HG03103 (cell line): Measurements from ENCODE around the gene SP3.
A peak's percentile ranks its signal among the peaks of the same experiment; 100 is the strongest.

Source experiments
- ATAC-seq: cut with Tn5 transposase; IDR thresholded peaks from one replicate; pipeline ENCODE4 v1.9.1; 2021; ENCODE audit warnings: low read depth; ENCODE audit not compliant: unreplicated experiment

SP3 gene

DNA sequence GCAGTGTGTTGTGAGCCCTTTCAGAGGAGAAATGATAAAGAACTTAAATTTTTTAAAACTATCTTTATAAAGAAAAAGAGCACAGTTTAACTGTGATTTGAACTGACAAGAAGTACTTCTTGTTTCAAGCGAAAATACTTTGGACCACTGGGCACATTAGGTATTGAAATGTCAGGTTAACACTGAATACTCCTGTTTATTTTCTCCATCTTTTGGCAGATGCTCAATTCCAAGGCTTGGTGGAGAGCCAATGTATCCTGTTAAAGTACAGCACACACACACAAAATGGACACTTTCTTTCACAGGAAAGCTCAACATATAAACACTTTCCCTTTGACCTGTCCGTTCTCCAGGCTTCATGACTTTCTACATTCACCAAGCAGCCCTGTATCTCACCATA lies 32.6 kb upstream of the SP3 start:
- ATAC-seq = no peak

DNA sequence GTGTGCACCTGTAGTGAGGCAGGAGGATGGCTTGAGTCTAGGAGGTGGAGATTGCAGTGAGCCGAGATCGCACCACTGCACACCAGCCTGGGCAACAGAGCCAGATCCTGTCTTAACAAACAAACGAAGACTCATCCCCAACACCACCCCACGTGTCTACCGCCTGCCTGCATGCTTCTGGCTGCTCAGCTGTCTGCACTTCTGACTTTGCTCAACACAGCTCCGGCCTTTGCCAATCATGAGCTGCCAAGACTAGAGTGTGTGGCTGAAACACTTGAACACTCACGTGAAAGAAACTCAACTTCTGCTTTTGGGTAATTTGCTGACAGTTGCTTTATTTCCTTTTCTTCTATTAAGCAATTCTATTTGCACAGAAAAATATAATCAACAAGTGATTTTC lies 32.1 kb upstream of the SP3 start:
- ATAC-seq = peak; percentile 78

DNA sequence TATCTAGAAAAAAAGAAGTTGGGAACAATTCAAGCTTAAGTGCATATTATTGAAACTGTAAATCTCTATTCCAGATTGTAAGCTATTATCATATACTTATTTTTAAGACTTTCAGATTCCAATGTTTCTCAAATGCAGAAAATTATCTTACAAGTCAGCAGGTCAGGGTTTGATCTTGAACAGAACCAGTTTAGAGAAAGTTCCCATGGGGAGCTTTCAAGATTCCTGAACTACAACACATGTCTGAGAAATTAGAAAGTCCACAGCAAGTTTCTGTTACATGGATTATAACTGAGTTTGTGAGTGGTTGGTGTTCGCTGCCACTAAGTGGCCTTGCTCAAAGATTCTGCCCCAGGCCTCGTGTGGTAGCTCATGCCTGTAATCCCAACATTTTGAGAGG lies 31.6 kb upstream of the SP3 start:
- ATAC-seq = no peak

DNA sequence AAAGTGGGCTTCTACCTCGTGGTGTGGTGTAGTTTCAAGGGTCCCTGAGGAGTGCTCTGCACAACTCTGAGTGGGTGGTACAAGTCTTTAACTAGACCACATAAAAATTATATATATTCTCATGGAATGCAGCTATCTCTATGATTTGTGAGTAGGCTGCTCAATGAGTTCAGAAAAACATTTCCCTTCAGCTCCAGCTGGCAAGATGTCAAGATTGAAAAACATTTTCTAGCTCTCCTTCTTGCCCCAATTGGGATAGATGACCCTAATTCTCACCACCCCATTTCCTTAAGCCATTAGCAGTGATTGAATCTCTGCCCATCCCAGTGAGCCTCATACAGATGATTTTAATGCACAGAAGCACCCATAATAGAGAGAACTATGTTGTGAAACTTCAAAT lies 28.3 kb upstream of the SP3 start:
- no peak for ATAC-seq

DNA sequence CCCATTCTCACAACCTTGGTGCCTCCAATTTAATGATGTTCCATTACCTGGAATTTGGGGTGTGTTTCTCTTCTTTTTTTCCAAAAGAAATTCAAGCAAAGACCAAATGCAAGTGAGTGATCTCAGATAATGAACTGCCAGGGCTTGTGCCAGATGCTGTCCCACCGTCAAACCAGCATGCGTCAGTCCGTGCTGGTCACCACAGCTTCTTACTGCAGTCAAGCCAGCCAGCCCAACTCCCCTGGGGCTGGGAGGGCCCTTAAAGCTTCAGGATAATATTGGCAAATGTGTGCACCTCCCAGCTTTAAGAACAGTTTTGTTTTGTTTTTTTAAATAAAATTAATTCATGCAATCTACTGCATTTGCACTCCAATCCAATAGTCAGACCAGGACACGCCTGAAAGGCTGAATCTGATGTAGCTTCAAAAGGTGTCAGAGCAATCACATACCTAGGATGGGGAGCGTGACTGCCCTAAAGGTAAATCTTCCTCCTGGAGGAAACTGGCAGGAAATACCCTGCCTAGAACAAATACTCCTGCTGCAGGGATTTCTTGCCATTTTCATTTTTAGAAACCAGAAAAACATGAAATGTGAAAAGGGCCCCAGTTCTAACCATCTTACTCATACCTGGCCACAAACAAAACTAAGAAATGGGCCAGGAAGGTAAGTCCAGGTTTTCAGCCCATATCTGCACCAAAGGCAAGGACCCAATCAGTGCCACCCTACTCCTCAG lies 26.8 kb upstream of the SP3 start:
- ATAC-seq = no peak

DNA sequence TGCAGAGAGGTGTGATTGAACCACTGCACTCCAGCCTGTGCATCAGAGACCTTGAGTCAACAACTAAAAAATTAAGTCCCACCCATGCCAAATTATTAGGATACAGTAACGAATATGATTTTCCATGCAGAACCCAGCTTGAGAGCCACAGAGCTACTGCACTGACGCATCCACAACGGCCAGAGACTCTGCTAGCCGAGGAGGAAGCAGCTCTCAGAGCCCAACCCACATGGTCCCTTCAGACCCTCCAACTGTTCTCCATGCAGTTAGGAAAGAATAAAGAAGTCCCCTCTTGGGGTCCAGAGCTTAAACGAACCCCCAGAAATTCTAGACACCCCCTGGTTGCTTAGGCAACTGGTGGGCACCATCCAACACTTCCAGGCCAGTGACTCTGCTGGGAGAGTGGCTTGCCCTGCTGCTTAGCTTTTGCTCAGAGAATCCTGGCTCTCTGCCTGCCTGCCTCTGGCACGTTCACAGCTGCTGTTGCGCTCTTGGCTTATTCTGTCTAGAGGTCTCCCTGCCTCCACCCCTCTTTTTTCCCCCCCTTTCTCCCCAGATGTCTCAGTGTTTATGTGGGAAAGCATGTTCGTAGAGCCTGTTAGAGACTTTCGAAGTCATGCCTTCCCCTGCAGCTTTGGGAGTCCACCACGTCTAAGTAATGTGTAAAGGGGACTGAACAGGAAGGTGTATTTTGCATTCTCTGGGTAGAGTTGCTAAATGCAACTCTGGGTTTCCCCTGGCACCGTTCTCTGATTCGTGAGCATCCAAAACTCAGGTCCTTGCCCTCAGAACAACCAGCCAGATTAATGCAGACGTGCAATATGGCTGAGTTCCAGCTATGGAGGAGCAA lies 26.0 kb upstream of the SP3 start:
- ATAC-seq = no peak

DNA sequence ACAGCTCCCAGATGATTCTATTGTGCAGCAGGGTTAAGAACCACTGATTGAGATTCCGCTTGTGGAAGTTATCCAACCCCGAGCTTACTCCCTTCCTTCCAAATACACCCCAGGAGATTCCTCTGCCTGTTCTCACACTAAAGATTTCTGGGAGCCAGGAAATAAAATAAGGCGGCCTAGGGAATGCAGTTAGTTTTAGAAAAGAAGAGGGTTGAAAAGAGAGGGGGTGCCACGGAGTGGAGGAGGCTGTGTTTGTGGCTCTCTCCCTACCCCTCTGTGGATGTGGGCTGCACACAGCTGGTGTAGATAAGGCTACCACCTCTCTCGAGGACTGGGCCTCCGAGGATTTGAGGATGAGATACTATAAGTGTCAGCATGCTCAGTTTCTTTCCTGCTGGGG lies 25.1 kb upstream of the SP3 start:
- ATAC-seq = no peak

DNA sequence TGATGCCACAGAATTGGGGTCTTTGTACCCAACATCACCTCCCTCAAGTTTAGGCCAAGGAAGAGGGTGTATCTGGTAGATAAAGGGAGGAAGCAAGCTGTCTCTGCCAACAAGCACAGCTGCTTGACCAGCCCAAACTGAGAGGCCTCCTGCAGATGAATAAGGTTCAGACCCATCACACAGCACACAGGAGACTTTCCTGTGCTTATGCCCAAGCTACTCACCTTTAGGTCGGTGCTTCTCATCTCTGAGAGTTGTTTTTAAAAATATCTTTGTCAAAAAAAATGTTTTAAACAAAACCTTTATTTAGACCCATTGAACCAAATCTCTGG lies 24.7 kb upstream of the SP3 start:
- ATAC-seq = no peak

DNA sequence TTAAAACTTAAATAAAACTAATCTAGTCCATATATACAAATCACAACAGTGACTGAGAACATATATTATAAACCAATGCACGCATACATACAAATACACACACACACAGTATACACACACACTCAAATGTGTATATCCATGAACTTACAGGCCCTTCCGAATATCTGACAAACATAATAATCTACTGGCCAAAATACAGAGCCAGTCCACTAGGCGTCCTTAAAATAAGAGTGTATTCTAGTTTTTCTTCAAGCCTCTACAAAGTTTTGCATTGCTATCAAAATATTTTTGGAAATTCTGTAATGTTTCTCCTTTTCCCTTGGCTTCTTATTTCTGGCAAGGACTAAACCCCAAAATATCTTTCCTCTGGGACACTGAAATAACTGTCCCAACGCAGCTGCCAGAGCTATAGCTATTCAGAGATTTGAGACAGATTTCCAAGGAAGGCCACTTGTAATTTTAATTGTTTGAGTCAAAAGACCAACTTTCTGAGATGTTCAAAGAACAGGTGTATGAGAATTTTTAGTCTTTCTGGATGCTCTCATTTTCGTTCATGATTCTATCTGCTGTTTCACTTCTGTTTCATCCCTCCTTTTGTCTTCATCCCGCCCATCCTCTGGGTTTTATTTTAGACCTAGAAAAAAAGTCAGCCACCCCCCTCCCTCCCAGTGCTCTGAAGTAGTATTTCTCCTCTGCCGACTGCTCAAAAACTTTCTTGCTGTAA lies 24.1 kb upstream of the SP3 start:
- ATAC-seq = no peak

DNA sequence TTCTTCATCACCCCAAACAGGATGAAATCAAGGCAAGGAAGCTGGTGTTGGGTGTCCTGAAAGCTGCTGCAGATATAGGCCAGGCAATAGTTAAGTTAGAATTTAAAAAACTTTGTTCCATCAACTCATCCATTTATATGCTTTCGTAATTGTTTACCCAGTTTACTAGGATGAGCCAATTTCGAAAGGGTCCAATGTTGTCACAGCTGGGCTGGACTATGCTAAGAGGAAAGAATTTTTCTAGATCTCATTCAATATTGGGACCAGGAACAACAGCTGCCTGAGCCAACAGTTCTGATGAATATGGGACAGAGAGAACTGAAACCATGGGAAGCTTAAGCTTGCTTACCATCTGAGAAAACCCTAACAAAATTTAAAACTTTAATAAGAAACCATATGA lies 21.6 kb upstream of the SP3 start:
- ATAC-seq = no peak

DNA sequence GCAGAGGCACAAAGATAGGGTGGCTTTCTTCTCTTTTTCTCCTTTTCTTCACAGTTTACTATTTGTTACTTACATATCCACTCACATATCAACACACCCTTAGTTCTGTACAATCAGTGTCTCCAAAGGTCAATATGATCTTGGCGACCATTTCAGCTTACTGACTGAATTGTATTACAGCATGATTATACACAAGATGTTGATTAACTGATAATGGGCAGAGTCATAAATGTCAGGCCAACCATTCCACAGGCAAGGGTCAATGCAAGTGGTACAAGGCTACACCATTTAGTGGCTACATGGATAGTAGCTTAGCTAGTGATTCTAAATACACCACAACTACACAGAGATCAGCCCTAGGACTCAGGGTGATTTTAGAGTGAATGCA lies 20.4 kb upstream of the SP3 start:
- ATAC-seq = no peak

DNA sequence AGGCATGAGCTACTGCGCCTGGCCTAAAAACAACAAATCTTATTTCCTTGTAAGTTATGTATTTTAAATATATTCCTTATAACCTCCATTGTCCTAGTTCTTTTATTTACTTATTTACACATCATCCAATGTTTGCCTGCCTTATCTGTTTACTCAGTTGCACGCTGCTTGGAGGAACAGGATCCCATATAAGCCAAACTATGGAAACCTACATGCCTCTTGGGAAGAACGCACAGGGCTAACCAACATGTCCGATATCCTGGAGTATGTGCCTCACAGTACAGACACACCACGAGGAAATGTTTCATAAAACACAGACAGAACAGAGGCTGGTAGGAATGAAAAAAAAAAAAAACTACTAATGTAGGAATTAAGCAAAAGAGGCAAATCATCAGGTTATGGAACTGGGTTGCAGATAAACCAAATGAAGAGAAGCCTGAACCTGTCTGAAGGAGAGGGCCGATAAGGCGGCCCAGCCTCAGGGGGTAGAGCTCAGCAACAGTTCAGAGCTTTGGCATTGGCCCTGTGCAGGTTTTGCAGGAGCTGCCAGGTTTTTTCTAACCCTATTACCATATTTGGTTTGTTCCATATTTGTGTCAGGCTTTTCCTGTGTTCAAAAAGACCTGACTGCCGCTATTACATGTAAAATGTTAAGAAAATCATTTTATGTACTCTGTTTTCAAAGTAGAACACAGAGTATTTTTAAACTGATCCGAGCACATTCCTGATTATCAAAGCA lies 19.9 kb upstream of the SP3 start:
- ATAC-seq = no peak

DNA sequence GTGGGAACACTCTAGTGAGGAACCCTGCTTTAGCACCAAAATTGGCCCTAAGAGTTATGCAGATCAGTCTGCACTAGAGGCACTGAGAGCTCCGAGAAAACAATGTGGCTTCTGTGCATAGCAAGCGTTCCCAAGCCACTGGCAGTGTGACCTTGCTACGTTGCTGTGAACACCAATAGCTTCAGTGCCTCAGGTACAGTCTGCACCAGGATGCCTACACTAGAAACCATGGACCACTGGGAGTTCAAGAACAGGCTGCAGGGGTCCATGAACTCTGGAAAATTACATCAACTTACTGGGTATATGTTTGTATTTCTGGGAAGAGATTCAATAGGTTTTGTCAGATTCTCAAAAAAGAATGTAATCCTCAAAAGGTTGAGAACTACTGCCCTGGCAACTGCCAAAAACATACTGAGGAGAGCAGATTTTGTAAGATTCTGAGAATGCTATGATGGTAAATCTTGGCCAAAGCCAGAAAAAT lies 18.3 kb upstream of the SP3 start:
- no peak for ATAC-seq

DNA sequence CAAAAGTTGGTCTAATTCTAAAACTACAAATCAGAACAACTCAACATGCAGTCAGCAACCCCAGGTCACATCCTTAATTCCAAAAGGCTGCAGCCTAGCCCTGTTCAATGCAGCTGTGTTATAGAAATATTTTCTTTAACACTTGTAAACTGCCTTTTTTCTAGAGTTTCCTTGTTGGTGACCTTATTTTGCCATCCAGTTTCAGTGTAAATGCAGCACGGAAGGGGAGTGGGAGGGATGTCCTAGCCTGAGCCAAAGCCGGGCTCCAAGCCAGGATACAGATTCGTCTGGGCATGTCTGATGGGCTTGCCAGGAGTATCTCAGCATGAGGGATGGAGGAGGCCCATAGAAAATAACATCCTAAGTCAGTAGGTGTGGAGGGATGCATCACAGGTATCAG lies 17.7 kb upstream of the SP3 start:
- no peak for ATAC-seq

DNA sequence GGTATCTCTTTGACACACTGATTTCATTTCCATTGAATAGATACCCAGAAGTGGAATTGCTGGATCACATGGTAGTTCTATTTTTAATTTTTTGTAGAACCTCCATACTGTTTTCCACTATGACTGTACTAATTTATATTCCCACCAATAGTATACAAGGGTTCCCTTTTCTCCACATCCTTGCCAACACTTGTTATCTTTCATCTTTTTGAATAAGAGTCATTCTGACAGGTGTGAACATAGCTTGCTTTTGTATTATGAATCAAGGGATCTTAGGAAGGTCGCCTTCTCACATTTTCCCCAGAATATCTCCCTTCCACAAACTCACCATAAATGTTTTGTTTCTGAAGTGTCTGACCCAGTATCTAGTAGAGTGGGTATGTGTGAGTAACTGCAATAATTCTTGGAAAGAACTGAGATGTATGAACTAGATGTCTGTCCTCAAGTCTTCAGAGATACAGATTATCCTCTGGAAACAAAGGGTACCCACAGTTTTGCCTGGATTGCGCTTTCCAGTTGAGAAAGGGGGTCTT lies 17.1 kb upstream of the SP3 start:
- ATAC-seq = no peak

DNA sequence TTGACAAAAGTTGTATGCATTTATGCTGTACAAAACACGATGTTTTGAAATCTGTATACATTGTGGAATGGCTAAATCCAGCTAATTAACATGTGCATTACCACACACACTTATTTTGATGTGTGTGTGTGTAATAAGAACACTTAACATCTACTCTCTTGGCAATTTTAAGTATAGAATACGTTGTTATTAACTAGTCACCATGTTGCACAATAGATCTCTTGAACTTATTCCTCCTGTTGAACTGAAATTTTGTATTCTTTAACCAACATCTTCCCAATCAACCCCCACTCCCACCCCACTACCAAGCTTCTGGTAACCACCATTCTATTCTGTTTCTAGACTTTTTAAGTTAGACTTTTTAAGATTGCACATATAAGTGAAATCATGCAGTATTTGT lies 16.3 kb upstream of the SP3 start:
- ATAC-seq = no peak

DNA sequence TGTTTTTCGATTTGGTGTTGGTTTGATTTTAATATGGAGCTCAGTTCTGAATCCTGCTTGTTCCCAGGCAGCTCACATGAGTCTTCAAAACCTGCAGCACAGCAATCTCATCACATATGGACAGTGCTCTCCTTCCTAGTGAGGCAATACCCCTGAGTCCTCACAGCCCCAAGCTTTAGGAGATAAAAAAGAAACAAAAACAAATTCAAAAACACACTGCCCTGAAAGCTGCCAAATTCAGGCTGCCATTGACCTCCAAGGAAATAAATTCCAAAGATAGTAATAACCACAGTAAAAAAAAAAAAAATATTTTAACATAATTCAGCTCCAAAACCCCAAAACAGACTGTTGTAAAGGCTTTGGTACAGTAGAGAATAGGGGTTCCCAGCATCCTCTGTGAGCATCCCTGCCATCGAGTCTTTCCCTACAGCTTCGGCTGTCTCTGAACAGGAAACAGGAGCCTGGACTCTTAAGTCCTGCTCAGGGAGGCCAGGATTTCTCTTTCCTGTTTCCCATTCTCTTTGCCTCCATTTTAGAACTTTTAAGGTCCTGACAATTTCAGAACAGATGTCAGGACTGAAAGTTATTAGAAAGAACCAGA lies 14.7 kb upstream of the SP3 start:
- no peak for ATAC-seq

DNA sequence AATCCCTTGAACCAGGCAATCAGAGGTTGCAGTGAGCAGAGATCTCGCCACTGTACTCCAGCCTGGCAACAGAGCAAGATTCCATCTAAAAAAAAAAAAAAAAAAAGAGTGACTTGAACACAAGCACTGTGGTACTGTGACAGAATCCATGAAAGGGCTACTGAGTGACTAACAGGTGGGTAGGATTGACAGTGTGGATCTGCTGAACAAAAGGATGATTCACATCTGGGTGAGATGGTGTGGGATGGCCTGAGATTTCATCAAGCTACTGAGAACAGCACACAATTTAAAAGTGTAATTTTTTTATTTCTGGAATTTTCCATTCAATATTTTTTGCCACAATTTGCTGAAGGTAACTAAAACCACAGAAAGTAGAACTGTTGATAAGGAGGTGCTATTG lies 13.3 kb upstream of the SP3 start:
- ATAC-seq = no peak

DNA sequence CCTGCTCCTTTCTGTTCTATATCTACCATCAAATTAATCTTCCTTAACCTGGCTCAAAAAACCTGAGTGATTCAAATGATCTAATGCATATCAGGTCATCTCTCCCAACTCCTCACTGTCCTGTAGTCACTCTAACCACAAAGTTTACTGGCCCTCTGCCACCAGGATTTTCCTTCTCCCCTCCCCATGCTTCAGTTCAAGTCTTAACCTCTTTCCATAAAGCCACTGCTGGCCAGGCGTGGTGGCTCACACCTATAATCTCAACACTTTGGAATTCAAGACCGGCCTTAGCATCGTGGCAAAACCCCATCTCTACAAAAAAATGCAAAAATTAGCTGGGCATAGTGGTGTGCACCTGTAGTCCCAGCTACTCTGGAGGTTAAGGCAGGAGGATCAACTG lies 7.5 kb upstream of the SP3 start:
- ATAC-seq = no peak

DNA sequence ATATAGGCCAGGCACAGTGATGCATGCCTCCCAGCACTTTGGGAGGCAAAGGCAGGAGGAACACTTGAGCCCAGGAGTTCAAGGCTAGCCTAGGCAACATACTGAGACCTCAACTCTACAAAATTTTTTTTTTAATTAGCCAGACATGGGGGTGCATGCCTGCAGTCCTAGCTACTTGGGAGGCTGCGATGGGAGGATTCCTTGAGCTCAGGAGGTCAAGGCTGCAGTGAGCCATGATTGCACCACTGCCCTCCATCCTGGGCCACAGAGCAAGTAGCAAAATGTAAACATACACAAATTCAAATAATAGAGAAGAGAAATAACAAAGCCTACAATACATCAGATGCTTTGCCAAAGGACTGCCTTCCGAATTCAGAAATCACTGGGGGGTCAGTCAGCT lies 7.0 kb upstream of the SP3 start:
- ATAC-seq = no peak
